ENCODE measurements around the gene SERP2.

The SERP2 gene

DNA sequence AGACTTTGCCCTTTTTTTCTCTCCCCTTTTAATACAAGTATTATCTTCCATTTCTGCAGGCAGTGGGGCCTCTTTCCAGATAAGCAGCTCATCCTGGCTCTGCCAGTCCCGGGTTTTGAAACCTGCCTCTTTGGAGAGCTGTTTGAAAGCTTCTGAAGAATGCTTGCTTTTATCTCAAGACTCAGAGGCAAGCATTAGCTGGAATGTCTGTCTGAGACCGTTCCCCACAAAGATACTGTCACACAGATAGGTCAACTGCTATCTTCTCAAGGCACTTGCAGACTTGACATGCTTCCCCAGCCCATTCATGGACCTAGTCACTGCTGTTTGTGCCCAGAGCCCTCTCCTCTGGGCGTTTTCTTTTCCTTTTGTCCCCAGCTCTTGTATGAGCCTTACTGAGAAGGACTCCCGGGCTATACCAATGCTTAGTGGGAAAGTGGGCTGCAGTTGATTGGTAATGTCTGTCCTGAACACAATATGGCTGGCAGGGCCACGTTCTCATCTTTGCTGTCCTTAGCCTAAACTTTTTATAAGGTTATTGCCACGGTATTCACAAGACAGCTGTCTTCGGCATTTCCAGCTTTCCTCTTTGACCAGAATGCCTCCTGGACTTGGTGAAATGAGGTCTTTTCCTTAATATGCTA is 13.4 kb downstream of the SERP2 start:
- in situ Hi-C loops (cut with MboI; ENCODE audit: low sequenced_read_pairs), result no loop called here

- in situ Hi-C loops (cut with MboI; ENCODE audit: low sequenced_read_pairs), result no loop called here
Measured at GRCh38 chr13:44388427-44389059, 14.9 kb downstream of the SERP2 start.

GRCh38 chr13:44389060-44389666 is 15.5 kb downstream of the SERP2 start:
- in situ Hi-C loops (cut with MboI; ENCODE audit: low sequenced_read_pairs), result no loop called here

- in situ Hi-C loops (cut with MboI; ENCODE audit: low sequenced_read_pairs), result no loop called here
Measured at GRCh38 chr13:44389876-44390275, 16.3 kb downstream of the SERP2 start.

- in situ Hi-C loops (cut with MboI; ENCODE audit: low sequenced_read_pairs), result no loop called here
Measured at GRCh38 chr13:44393391-44393790, 19.8 kb downstream of the SERP2 start.

DNA sequence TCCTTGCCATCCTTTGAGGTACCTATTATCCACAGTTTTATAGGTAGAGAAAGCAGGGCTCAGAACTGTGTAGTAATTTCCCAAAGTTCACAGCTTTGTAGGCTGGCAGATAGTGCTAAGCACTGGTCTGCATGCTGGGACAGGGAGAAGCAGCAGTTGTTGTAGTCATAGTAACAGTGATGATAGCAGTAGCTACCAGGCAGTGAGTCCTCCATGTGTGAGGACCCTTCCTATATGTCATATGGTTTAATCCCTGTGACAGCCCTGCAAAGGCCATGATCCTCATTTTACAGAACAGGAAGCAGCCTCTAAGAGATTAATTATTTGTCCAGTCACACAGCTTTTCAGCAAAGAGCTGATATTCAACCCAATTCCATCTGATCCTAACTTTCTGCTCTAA is 21.0 kb downstream of the SERP2 start:
- in situ Hi-C loops (cut with MboI; ENCODE audit: low sequenced_read_pairs), result no loop called here

- in situ Hi-C loops (cut with MboI; ENCODE audit: low sequenced_read_pairs), result no loop called here
Measured at GRCh38 chr13:44395976-44396694, 22.5 kb downstream of the SERP2 start.

- in situ Hi-C loops (cut with MboI; ENCODE audit: low sequenced_read_pairs), result no loop called here
Measured at GRCh38 chr13:44396701-44397580, 23.3 kb downstream of the SERP2 start.

DNA sequence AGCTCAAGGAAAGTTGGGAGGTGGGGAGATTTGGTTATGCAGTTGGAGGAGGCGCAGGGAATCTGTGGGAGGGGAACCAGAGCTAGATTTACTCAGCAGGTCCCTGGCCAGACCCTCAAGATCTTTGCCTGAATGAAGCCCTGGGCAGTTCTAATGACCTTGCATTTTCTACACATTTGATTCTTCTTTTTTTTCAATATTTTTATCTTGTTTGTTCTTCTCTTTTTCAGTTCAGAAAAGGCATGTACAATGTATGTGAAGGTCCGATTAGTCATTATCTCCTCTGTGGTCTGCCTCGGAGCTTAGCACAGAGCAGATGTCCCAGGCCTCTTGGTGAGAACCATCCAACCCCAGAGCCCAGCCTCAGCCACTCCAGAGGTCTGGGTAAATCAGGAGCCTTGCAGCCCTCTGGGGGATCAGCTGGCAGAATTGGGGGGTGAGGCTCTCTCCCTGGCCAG is 24.2 kb downstream of the SERP2 start:
- in situ Hi-C loops (cut with MboI; ENCODE audit: low sequenced_read_pairs), result no loop called here

GRCh38 chr13:44398606-44399005 is 25.0 kb downstream of the SERP2 start:
- in situ Hi-C loops (cut with MboI; ENCODE audit: low sequenced_read_pairs), result no loop called here

DNA sequence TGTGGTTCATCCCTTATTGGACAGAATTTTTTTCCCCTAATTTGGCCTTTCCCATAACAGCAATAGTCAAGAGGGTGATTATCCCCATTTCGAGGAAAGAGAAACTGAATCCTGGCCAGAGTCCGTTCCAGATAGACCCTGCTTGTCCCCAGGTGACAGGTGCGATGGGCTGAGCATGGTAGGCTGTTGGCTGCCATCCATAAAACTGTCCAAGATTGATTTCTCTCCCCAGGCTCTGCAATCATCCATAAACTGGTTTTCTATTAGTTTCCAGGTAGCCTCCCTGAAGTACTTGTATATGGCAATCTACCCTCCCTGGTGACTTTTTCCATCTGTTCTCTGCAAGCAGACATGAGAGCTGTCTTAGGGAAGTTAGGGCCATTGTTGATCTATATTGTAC is 25.4 kb downstream of the SERP2 start:
- in situ Hi-C loops (cut with MboI; ENCODE audit: low sequenced_read_pairs), result no loop called here

DNA sequence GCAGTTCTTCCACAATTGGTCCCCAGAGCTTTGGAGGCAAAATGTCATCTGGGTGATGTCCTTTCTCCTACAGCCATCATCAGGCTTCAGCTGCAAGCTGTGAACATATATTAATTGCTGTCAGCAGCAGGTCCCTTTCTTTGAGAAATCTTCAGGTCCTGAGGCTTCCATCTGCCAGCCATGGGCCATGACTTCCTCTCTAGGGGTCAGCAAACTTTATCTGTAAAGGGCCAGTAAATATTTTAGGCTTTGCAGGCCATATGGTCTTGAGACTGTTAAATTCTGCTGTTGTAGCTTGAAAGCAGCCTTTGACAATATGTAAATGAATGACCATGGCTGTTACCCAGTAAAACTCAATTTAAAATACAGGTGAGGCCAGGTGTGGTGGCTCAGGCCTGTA is 27.1 kb downstream of the SERP2 start:
- in situ Hi-C loops (cut with MboI; ENCODE audit: low sequenced_read_pairs), result no loop called here

GRCh38 chr13:44401577-44401976 is 28.0 kb downstream of the SERP2 start:
- in situ Hi-C loops (cut with MboI; ENCODE audit: low sequenced_read_pairs), result no loop called here

DNA sequence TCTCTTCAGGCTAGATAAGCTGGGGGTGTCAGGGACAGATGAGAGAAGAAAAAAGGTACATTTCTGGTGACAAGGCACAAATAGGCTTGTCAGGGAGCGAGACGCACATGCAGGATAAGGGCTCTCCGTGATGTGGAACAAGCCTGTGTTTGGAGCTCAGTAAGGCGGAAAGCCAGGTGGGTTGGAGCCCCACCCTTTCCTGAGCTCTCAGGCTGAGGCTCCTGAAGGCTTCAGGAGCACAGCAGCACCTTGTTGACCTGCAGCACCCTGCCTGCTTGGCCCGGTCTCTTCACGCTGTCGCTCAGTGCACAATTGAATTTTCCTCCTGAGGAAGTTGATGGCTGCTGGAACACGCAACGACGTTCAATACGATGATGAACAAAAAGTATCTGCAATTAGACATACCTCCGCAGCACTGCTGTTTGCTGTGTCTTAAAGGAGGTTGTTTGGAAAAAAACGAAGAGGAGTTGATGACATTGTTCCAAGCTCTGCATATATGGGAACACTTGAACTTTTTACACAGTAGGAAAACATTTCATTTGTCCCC is 29.3 kb downstream of the SERP2 start:
- in situ Hi-C loops (cut with MboI; ENCODE audit: low sequenced_read_pairs), result no loop called here

DNA sequence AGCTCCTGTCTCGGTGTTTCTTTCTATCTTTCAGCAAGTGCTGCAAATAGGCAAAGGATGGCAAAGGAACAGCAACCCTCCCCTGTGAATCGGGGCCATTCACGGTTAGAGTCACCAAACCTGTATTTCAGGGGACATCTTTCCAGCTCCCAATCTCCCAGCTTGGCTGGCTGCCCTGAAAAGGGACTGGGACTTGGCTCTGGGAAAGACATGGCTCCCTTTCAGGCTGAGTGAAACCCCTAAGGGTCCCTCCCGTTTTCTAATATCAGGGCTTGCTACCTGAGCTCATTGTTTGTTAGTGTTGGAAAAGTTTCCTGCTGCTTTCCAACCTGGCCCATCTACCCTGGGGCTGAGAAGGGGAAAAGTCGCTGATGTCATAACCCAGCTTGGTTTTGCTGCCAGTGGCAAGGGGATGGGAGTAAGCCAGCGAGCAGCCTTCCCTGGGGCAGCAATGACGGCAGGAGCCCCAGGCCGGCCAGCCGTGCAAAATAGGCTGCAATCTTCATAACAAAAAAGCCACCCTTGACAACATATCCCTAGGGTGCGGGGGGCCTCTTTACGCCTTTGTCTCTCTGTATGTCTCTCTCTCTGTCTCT is 29.9 kb downstream of the SERP2 start:
- in situ Hi-C loops (cut with MboI; ENCODE audit: low sequenced_read_pairs), result no loop called here

DNA sequence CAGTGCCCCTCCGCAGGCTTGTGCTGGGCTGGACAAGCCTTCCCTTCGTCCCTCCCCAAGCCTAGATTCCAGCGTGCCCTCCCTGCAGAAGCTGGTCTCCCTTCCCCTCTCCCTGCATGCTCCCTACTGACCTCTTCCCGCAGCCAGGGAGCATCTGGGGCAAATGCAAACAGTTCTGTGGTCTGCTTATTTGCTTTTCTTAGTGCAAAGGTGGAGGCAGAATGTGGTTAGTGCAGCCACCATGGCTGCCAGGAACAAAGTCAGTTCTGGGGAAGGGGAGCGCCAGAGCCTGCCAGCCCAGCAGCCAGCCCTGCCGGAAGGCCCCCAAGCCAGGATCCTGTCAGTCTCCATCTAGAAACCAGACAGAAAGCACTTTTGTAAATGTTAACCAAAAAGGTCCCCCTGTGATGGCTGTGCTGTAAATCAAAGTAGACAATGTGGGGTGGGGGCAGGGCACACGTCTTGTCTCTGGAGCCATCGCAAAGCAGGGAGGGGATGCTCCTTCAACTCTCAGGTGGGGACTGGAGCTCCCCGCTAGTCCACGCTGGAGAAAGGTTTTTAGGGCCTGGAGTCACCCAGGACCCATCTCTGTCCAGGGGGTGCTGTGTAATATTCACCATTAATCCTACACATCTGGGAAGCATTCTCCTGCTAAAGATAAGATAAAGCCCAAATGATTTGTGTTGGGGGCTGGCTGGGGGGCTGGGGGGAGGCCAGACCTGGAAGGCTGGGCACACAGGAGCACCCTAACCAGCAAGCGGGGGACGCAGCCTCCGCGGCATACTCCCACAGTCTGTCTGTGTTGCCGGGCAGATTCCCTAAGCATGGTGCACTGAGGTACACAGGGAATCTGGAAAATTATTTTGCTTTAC is 30.9 kb downstream of the SERP2 start:
- in situ Hi-C loops (cut with MboI; ENCODE audit: low sequenced_read_pairs), result no loop called here

DNA sequence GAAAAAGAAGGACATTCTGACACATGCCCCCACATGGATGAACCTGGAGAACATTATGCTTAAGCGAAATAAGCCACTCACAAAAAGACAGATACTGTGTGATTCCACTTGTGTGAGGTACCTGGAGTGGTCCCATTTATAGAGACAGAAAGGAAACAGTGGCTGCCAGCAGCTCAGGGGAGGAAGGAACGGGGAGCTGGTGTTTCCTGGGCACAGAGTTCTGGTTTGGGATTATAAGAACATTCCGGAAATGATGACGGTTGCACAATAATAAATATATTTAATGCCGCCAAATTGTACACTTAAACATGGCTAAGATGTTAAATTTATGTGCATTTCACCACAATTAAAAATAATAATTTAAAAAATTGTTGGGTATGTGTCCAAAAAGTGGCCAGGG is 33.0 kb downstream of the SERP2 start:
- in situ Hi-C loops (cut with MboI; ENCODE audit: low sequenced_read_pairs), result no loop called here

DNA sequence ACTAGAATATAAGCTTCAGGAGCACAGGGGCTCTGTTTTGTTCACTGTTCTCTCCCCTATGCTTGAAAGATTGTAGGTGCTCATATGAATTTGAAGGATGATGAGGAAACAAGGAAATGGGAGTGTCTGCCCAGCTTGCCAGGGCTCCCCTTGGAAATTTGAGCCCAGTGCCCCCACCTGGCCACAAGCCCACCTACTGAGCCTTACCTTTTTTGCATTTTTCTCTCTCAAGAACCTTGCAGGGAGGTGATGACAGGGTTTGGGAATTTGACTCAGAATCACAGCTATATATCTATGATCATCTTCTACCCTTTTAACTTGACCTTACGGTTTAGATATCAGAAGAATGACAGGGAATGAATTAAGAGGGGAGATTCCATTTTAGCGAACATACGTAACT is 33.8 kb downstream of the SERP2 start:
- in situ Hi-C loops (cut with MboI; ENCODE audit: low sequenced_read_pairs), result no loop called here

- in situ Hi-C loops (cut with MboI; ENCODE audit: low sequenced_read_pairs), result no loop called here
Measured at GRCh38 chr13:44407891-44408290, 34.3 kb downstream of the SERP2 start.
